NCI-H226 (cell line): ENCODE results near the gene KLF3.
A peak's percentile ranks its signal among the peaks of the same experiment; 100 is the strongest.

Source experiments
- DNase-seq: peaks from one replicate; pipeline ENCODE4 v3.0.0-alpha.2; 2015

The KLF3 gene

GRCh38 chr4:38659346-38659745 lies 4.7 kb upstream of the KLF3 start:
- DNase-seq: no peak

- no peak for DNase-seq
Measured at GRCh38 chr4:38660838-38661237, 3.2 kb upstream of the KLF3 start.

GRCh38 chr4:38661371-38661770 lies 2.6 kb upstream of the KLF3 start:
- DNase-seq: no peak

- no peak for DNase-seq
Measured at GRCh38 chr4:38662522-38663089, 1.4 kb upstream of the KLF3 start.

- DNase-seq: no peak
Measured at GRCh38 chr4:38663090-38663800, 754 bp upstream of the KLF3 start.

GRCh38 chr4:38664706-38665401 lies 855 bp downstream of the KLF3 start:
- no peak for DNase-seq

- no peak for DNase-seq
Measured at GRCh38 chr4:38665551-38666411, 1.8 kb downstream of the KLF3 start.

GRCh38 chr4:38666766-38667084 lies 2.7 kb downstream of the KLF3 start:
- no peak for DNase-seq

- peak; percentile 96 for DNase-seq
Measured at GRCh38 chr4:38667085-38667893, 3.3 kb downstream of the KLF3 start.

GRCh38 chr4:38668203-38668971 lies 4.4 kb downstream of the KLF3 start:
- DNase-seq: no peak

- DNase-seq: no peak
Measured at GRCh38 chr4:38669208-38669607, 5.2 kb downstream of the KLF3 start.

GRCh38 chr4:38670109-38670901 lies 6.3 kb downstream of the KLF3 start:
- DNase-seq: no peak

GRCh38 chr4:38670939-38671591 lies 7.1 kb downstream of the KLF3 start:
- no peak for DNase-seq

GRCh38 chr4:38671592-38671940 lies 7.6 kb downstream of the KLF3 start:
- no peak for DNase-seq

GRCh38 chr4:38672074-38672396 lies 8.0 kb downstream of the KLF3 start:
- no peak for DNase-seq

GRCh38 chr4:38672397-38673129 lies 8.6 kb downstream of the KLF3 start:
- DNase-seq: no peak

GRCh38 chr4:38673130-38673978 lies 9.4 kb downstream of the KLF3 start:
- peak; percentile 67 for DNase-seq

GRCh38 chr4:38674258-38675144 lies 10.5 kb downstream of the KLF3 start:
- peak; percentile 54 for DNase-seq
